ENCODE data around the gene NPC1. TPM values are rescaled to one million over a fixed set of nuclear protein-coding genes. Genes with fewer than 3 reads are reported as not detected.
A peak's percentile ranks its signal among the peaks of the same experiment; 100 is the strongest.

The NPC1 gene
- total and polyA plus RNA-seq, 7 donors = 24.8 to 126 (median 32.1) TPM

DNA sequence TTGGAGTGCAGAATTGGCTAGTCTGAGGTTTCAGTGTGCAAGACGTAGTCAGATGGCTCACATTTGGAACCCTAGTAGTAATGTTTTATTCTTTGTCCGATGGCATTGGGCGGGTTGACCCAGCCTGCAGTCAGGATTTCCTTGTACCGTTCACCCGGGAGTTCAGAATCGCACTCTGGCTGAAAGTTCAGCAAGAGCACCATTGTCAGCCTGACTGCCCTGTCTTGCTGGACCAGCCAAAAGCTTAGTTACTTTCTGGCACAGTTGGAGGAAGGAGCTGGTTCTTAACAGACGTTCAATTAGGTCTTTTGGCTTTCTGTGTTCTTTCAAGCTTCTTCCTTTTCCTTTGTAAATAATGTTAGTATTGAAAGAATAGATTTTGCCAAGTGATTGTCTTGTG lies 64.4 kb downstream of the NPC1 start:
- ATAC-seq = no peak
- H3K36me3 ChIP-seq (ENCODE audit: insufficient read depth in 1 of 2, low read depth in 1 of 2) = peaks cover 7 to 98% of the 10 kb centered on the region in 2 donors
- 74 to 85% (median 80%) methylated on average over 7 of the region's 7 CpGs for WGBS, 3 donors
- H3K4me3 ChIP-seq = no peak overlapping the region
- H3K27ac ChIP-seq = no peak overlapping the region
- no peaks in the 10 kb centered on the region for H3K4me1 ChIP-seq
- TF ChIP-seq, protein P1, sequence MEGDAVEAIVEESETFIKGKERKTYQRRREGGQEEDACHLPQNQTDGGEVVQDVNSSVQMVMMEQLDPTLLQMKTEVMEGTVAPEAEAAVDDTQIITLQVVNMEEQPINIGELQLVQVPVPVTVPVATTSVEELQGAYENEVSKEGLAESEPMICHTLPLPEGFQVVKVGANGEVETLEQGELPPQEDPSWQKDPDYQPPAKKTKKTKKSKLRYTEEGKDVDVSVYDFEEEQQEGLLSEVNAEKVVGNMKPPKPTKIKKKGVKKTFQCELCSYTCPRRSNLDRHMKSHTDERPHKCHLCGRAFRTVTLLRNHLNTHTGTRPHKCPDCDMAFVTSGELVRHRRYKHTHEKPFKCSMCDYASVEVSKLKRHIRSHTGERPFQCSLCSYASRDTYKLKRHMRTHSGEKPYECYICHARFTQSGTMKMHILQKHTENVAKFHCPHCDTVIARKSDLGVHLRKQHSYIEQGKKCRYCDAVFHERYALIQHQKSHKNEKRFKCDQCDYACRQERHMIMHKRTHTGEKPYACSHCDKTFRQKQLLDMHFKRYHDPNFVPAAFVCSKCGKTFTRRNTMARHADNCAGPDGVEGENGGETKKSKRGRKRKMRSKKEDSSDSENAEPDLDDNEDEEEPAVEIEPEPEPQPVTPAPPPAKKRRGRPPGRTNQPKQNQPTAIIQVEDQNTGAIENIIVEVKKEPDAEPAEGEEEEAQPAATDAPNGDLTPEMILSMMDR (IDR thresholded peaks at IDR 0.05) = no peak
- intact Hi-C loops (cut with DNase I) = no loop called here
- no peaks in the 10 kb centered on the region for H3K27me3 ChIP-seq (ENCODE audit: insufficient read depth in 3 of 3, low read length in 2 of 3)
- H3K9me3 ChIP-seq = no peaks in the 10 kb centered on the region
- DNase-seq = no peak

DNA sequence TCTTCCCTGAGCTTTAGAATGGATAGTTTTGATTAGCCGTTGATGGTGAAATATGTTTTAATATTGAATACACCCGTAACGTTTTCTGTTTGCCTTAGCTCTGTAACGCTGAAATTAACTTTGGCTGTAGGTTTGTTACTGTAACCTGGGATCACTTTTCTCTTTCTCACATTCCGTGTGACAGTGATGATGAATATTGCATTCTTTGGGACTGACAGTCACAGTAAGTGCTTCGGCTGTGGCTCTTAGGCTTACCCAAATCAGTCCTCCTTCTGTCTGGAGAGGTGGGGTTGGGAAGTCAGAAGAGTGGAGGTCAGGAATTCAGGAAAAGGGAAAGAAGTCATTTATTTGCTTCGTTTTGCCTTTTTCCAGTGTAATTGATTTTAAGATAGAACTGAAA lies 65.0 kb downstream of the NPC1 start:
- Histone ChIP-seq H3K27me3 (ENCODE audit: insufficient read depth in 3 of 3, low read length in 2 of 3) (no peaks in the 10 kb centered on the region), H3K36me3 (ENCODE audit: insufficient read depth in 1 of 2, low read depth in 1 of 2) (peaks cover 3 to 98% of the 10 kb centered on the region in 2 donors), H3K27ac (no peak overlapping the region), H3K9me3 (no peaks in the 10 kb centered on the region), H3K4me1 (no peaks in the 10 kb centered on the region), H3K4me3 (no peak overlapping the region)
- WGBS, 3 donors = 77 to 79% (median 78%) methylated on average over 7 of the region's 7 CpGs
- intact Hi-C loops (cut with DNase I) = no loop called here
- DNase-seq (no peak), ATAC-seq (no peak)
- TF ChIP-seq, protein P1 (IDR thresholded peaks at IDR 0.05) = no peak

DNA sequence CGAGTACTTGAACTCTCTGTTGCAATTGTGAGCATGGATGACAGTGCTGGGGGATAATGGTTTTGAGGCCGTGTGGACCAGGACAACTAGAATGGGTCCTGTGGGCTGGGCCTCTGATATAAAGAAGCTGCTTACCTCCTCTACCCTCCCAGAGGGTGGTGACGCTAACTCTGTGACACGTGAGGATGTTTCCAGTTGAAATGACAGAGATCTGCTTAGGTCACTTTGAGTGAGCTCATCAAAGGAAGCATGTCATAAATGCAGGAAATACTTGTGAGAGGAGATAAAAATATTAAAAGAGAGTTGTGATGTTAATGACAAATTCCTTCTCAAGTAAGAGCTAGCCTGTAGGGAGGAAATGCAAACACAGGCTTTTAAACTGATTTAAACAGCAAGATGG lies 66.6 kb downstream of the NPC1 start:
- ATAC-seq (no peak), DNase-seq (no peak)
- H3K36me3 ChIP-seq (ENCODE audit: insufficient read depth in 1 of 2, low read depth in 1 of 2) = peaks cover 5 to 86% of the 10 kb centered on the region in 2 donors
- intact Hi-C loops (cut with DNase I) = loop anchor here (5.0 to 10.0 kb wide), 3 partner anchors 68 to 295 kb away; partner anchors contain the start of gene NPC1 (in 1 of the 2)
- 79 to 80% (median 79%) methylated on average over 4 of the region's 4 CpGs for WGBS, 3 donors
- H3K27ac ChIP-seq = no peak overlapping the region
- H3K4me3 ChIP-seq = no peak overlapping the region
- no peaks in the 10 kb centered on the region for H3K27me3 ChIP-seq (ENCODE audit: insufficient read depth in 3 of 3, low read length in 2 of 3)
- no peaks in the 10 kb centered on the region for H3K9me3 ChIP-seq
- TF ChIP-seq, protein P1 (IDR thresholded peaks at IDR 0.05) = no peak
- H3K4me1 ChIP-seq = no peaks in the 10 kb centered on the region

DNA sequence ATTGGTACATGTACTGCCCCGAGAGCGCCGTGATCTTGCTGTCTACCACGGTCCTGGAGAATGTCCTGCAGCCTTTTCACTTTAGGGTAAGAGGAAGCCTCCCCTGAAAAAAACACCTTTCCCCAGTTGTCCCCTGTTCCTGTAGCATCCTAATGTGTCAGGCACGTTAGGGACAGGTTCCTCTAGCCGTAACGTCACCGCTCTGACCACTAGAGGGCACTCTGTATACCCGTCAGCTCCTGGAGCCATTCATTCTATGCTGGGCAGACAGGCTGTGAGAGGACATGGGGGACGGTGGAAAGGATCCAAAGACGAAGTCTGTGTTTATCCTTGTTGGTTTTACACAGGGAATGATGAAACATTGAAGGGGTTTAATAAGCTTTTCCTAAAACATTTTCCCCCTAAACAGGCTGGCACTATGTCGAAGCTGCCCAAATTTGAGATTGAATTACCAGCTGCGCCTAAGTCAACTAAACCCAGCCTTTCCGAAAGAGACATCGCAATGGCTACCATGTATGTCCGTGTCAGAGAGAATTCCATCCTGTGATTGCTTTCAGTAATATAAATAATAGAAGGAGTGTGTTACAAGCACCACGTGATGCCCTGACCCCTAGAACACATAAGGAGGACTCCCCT lies 70.3 kb downstream of the NPC1 start:
- 45 to 50% (median 49%) methylated on average over 17 of the region's 17 CpGs for WGBS, 3 donors
- TF ChIP-seq, protein P1 (IDR thresholded peaks at IDR 0.05) = peak; percentile 87
- Histone ChIP-seq H3K27ac (no peak overlapping the region), H3K27me3 (ENCODE audit: insufficient read depth in 3 of 3, low read length in 2 of 3) (no peaks in the 10 kb centered on the region), H3K4me1 (no peaks in the 10 kb centered on the region), H3K36me3 (ENCODE audit: insufficient read depth in 1 of 2, low read depth in 1 of 2) (peaks cover 8 to 72% of the 10 kb centered on the region in 2 donors), H3K9me3 (no peaks in the 10 kb centered on the region), H3K4me3 (no peak overlapping the region)
- peak; percentile 87 to 96 (median 94) for ATAC-seq
- intact Hi-C loops (cut with DNase I) = loop anchor here (2.0 to 10.0 kb wide), 4 partner anchors 71 to 299 kb away; partner anchors contain the start of gene NPC1 (in 2 of the 2)
- DNase-seq = peak; percentile 48 to 74
